Keratinocyte (primary cell): ENCODE results near the gene ABL1. TPM values are rescaled to one million over a fixed set of nuclear protein-coding genes. Genes with fewer than 3 reads are reported as not detected.

Experiments
- DNase-seq: peaks from one replicate; pipeline ENCODE4 v3.0.0-alpha.2; 2011; ENCODE audit warnings: low read depth, missing footprints, low spot score
- FAIRE-seq: peaks from 2 replicates; lab custom pipeline; 2011; peaks lifted over from hg19 to GRCh38; lab: Jason Lieb, UNC
- H2AFZ ChIP-seq: 2 replicates; pipeline ENCODE4 v1.6.0; 2012; ENCODE audit warnings: low read length, control low read depth, inconsistent platforms; ENCODE audit not compliant: control insufficient read depth
- H3K27ac ChIP-seq: 2 replicates; pipeline ENCODE4 v1.5.1; 2011; ENCODE audit warnings: low read length; ENCODE audit not compliant: control insufficient read depth, insufficient read depth
- H3K27me3 ChIP-seq: 3 replicates; pipeline ENCODE4 v1.6.0; 2011; ENCODE audit warnings: low read length; ENCODE audit not compliant: control insufficient read depth, insufficient read depth; ENCODE audit errors: extremely low read depth
- H3K36me3 ChIP-seq, 2 experiments: 2 replicates in 1 of 2; 3 replicates in 1 of 2; pipeline ENCODE4 v1.5.1; 2011; ENCODE audit warnings: low read length in 2 of 2, mild to moderate bottlenecking in 1 of 2; ENCODE audit not compliant: control insufficient read depth in 2 of 2, insufficient read depth in 2 of 2; ENCODE audit errors: extremely low read depth in 1 of 2
- H3K4me1 ChIP-seq: 3 replicates; pipeline ENCODE4 v1.5.1; 2011; ENCODE audit warnings: low read length; ENCODE audit not compliant: control insufficient read depth, insufficient read depth; ENCODE audit errors: extremely low read depth
- H3K4me2 ChIP-seq: 3 replicates; pipeline ENCODE4 v1.6.0; 2011; ENCODE audit warnings: low read depth, low read length; ENCODE audit not compliant: control insufficient read depth, insufficient read depth; ENCODE audit errors: extremely low read depth
- H3K4me3 ChIP-seq, 3 experiments: fragments of 200-600 bp in 1 of 3; sonication (generic) in 1 of 3; 2 replicates in 2 of 3; 3 replicates in 1 of 3; pipeline ENCODE4 v1.5.1; 2011 to 2016; ENCODE audit warnings: low read length in 3 of 3, mild to moderate bottlenecking in 3 of 3, control low read depth in 2 of 3, inconsistent platforms in 1 of 3, low read depth in 1 of 3, mixed read lengths in 1 of 3, mixed run types in 1 of 3, moderate library complexity in 1 of 3; ENCODE audit not compliant: control insufficient read depth in 2 of 3, insufficient read depth in 2 of 3; ENCODE audit errors: extremely low read depth in 1 of 3
- H3K79me2 ChIP-seq: 2 replicates; pipeline ENCODE4 v1.6.0; 2012; ENCODE audit warnings: low read length; ENCODE audit not compliant: control insufficient read depth, insufficient read depth
- H3K9ac ChIP-seq: 3 replicates; pipeline ENCODE4 v1.6.0; 2011; ENCODE audit warnings: low read length; ENCODE audit not compliant: control insufficient read depth, insufficient read depth; ENCODE audit errors: extremely low read depth
- H3K9me1 ChIP-seq: 3 replicates; pipeline ENCODE4 v1.6.0; 2011; ENCODE audit warnings: low read length; ENCODE audit not compliant: control insufficient read depth, insufficient read depth; ENCODE audit errors: extremely low read depth
- H3K9me3 ChIP-seq: 2 replicates; pipeline ENCODE4 v1.5.1; 2012; ENCODE audit warnings: low read depth, low read length; ENCODE audit not compliant: control insufficient read depth
- H4K20me1 ChIP-seq: 3 replicates; pipeline ENCODE4 v1.6.0; 2011; ENCODE audit warnings: low read length; ENCODE audit not compliant: control insufficient read depth, insufficient read depth; ENCODE audit errors: extremely low read depth
- EZH2 ChIP-seq: IDR thresholded peaks from one replicate; pipeline ENCODE4 v1.6.1; 2012; ENCODE audit warnings: inconsistent platforms, mild to moderate bottlenecking, low read length, moderate library complexity
- dilution Hi-C: fragments of 300-500 bp; cut with MboI; formaldehyde crosslinking; loops from one replicate; pipeline ENCODE4 v1.7.0; 2020; ENCODE audit warnings: low sequenced_read_pairs; ENCODE audit not compliant: extremely low pct_ligation_motif_present
- polyA plus RNA-seq, 5 experiments: library from polyadenylated mRNA; depleted of rRNA in 3 of 5; stranded (reverse) in 3 of 5; stranded (forward) in 1 of 5; unstranded in 1 of 5; fragments of >200 nt; gene quantifications; 1 replicate in 1 of 5; 2 replicates in 3 of 5; 3 replicates in 1 of 5; pipeline versions ENCODE4 v1.2.1 to v1.2.3, GENCODE V29; 2011 to 2012; ENCODE audit warnings: missing spikeins in 2 of 5, low read depth in 1 of 5, low replicate concordance in 1 of 5
- TF ChIP-seq, protein P1 (sequence below), 3 experiments: IDR thresholded peaks in 1 of 3; conservative IDR thresholded peaks in 1 of 3; optimal IDR thresholded peaks in 1 of 3; 2 replicates in 2 of 3; 3 replicates in 1 of 3; pipeline versions ENCODE3 to v1.5.1; 2011; ENCODE audit warnings: low read length in 3 of 3, mild to moderate bottlenecking in 3 of 3, moderate library complexity in 2 of 3, control low read depth in 1 of 3, inconsistent platforms in 1 of 3; ENCODE audit not compliant: insufficient read depth in 2 of 3; ENCODE audit errors: extremely low read depth in 1 of 3

ABL1 gene
- polyA plus RNA-seq, 1 donor (not counting 4 experiments of a cell fraction or from before 2014, with no cell fraction given) = 17.0 TPM

DNA sequence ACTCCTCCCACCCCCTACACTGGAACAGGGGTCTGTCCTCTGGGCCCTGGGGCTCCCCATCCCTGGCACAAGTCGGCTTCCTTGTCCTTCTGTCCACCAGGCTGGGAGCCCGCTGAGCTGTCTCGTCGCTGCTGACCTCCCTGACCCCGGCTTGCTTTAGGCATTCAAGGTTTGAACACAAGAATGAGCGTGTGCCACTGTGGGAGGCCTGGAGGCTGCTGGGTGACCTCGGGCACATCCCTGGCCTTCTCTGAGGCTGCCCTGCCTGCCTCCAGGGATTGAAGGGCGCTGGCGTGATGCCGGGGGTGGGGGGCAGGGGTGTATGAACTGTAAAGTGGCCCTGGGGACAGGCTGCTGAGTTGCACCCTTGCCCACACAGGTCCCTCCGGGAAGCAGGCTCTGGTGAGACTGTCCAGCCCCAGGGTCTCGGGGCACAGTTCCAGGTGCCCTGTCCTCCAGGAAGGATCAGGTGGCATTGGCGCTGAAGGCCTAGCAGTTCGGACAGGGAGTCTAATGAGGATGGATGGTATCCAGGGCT lies 85.8 kb downstream of the ABL1 start:
- H2AFZ ChIP-seq = no peak overlapping the region
- no peak for TF ChIP-seq EZH2
- TF ChIP-seq, protein P1, sequence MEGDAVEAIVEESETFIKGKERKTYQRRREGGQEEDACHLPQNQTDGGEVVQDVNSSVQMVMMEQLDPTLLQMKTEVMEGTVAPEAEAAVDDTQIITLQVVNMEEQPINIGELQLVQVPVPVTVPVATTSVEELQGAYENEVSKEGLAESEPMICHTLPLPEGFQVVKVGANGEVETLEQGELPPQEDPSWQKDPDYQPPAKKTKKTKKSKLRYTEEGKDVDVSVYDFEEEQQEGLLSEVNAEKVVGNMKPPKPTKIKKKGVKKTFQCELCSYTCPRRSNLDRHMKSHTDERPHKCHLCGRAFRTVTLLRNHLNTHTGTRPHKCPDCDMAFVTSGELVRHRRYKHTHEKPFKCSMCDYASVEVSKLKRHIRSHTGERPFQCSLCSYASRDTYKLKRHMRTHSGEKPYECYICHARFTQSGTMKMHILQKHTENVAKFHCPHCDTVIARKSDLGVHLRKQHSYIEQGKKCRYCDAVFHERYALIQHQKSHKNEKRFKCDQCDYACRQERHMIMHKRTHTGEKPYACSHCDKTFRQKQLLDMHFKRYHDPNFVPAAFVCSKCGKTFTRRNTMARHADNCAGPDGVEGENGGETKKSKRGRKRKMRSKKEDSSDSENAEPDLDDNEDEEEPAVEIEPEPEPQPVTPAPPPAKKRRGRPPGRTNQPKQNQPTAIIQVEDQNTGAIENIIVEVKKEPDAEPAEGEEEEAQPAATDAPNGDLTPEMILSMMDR (optimal IDR thresholded peaks at IDR 0.05 in 1 of 3, IDR thresholded peaks at IDR 0.05 in 1 of 3, conservative IDR thresholded peaks at IDR 0.05 in 1 of 3; ENCODE audit: extremely low read depth in 1 of 3, insufficient read depth in 2 of 3, low read length in 3 of 3) = no peak
- peaks cover 78% of the 10 kb centered on the region for H3K27me3 ChIP-seq
- H3K9me1 ChIP-seq = no peaks in the 10 kb centered on the region
- H3K36me3 ChIP-seq = no peaks in the 10 kb centered on the region
- no peak overlapping the region for H3K27ac ChIP-seq
- H3K4me3 ChIP-seq = no peak overlapping the region
- H3K79me2 ChIP-seq = no peaks in the 10 kb centered on the region
- DNase-seq (no peak), FAIRE-seq (no peak)
- H4K20me1 ChIP-seq = no peaks in the 10 kb centered on the region
- H3K9ac ChIP-seq = no peak overlapping the region
- H3K4me1 ChIP-seq = no peaks in the 10 kb centered on the region
- H3K4me2 ChIP-seq = no peak overlapping the region
- H3K9me3 ChIP-seq = no peaks in the 10 kb centered on the region
- dilution Hi-C loops = no loop called here

DNA sequence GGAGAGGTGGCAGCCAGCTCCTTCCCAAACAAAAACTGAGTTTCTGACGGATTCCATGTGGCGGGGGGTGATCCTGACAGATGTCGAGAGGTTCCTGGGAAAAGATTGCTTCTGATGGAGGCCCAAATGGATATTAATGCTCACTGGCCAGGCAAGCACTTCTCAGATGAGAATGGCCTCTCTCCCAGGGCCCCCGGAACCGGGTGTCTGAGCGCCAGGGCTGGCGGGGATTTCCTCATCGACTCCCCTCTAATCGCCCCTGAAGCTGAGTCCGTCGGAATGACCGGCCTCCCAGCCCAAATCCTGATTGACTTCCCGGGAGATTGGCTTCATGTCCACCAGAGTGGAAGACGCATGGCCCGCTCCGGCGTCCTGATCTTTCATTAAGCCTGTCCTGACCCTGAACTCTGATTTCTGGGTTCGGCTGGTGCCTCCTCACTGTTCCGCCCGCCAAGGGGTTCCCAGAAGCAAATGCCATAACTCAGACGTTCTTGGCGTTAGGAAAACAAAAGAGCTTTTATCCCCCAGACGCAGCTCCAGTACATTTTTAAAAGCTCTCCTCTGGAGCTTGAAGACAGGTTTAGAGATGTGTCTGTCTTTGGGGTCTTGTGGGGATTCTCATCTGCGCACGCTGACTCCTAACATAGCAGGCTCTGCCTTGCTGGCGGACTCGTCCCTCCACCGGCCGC lies 86.4 kb downstream of the ABL1 start:
- Histone ChIP-seq H3K4me3 (no peak overlapping the region), H3K4me1 (no peaks in the 10 kb centered on the region), H2AFZ (no peak overlapping the region), H3K27me3 (peaks cover 74% of the 10 kb centered on the region), H3K4me2 (no peak overlapping the region), H3K79me2 (no peaks in the 10 kb centered on the region), H3K27ac (no peak overlapping the region), H3K36me3 (no peaks in the 10 kb centered on the region), H3K9me1 (no peaks in the 10 kb centered on the region), H3K9me3 (no peaks in the 10 kb centered on the region), H3K9ac (no peak overlapping the region), H4K20me1 (no peaks in the 10 kb centered on the region)
- TF ChIP-seq, protein P1 (optimal IDR thresholded peaks at IDR 0.05 in 1 of 3, IDR thresholded peaks at IDR 0.05 in 1 of 3, conservative IDR thresholded peaks at IDR 0.05 in 1 of 3; ENCODE audit: extremely low read depth in 1 of 3, insufficient read depth in 2 of 3, low read length in 3 of 3) = no peak
- TF ChIP-seq EZH2 = no peak
- DNase-seq (no peak), FAIRE-seq (no peak)
- dilution Hi-C loops = no loop called here
